ENCODE data around the gene PLCB4. TPM values are rescaled to one million over a fixed set of nuclear protein-coding genes. Genes with fewer than 3 reads are reported as not detected.

Gene PLCB4
- total and polyA plus RNA-seq, 8 donors = 0.56 to 9.3 (median 2.3) TPM

- FAIRE-seq (no peak), ATAC-seq (no peak), DNase-seq (no peak)
- Histone ChIP-seq H3K27me3 (no peaks in the 10 kb centered on the region), H3K4me1 (no peaks in the 10 kb centered on the region), H3K9me3 (no peaks in the 10 kb centered on the region), H3K36me3 (no peaks in the 10 kb centered on the region), H3K27ac (no peak overlapping the region), H3K4me3 (no peak overlapping the region)
- WGBS, 2 donors = 67 to 84% methylated on average over 3 of the region's 3 CpGs
- intact Hi-C loops (cut with DNase I) = no loop called here
- no peak for TF ChIP-seq CTCF (IDR thresholded peaks at IDR 0.05)
Observed at GRCh38 chr20:9523636-9524035, 454.7 kb downstream of the PLCB4 start.

All from pancreas (tissue), 10 donors.